GM19351 (cell line): ENCODE results near the gene AANAT.

Experiments used
- ATAC-seq: cut with Tn5 transposase; IDR thresholded peaks from one replicate; pipeline ENCODE4 v1.9.1; 2021; ENCODE audit warnings: mild to moderate bottlenecking, moderate library complexity; ENCODE audit not compliant: unreplicated experiment

Gene AANAT

GRCh38 chr17:76467366-76467765, at the start of gene AANAT:
Gene AANAT (plus strand): TSS chr17:76467603. CDS start chr17:76468747, 1,144 bp downstream.
- ATAC-seq: no peak

- no peak for ATAC-seq
These were observed 47.7 kb upstream of the AANAT start for GRCh38 chr17:76419576-76420260.

- ATAC-seq: no peak
These were observed 46.9 kb upstream of the AANAT start for GRCh38 chr17:76420356-76421043.

- ATAC-seq: no peak
These were observed 46.4 kb upstream of the AANAT start for GRCh38 chr17:76421044-76421407.

GRCh38 chr17:76422406-76422805, 45.0 kb upstream of the AANAT start:
- no peak for ATAC-seq

- ATAC-seq: no peak
These were observed 44.5 kb upstream of the AANAT start for GRCh38 chr17:76422860-76423259.

GRCh38 chr17:76426853-76427252, 40.5 kb upstream of the AANAT start:
- no peak for ATAC-seq

GRCh38 chr17:76427501-76428231, 39.7 kb upstream of the AANAT start:
- no peak for ATAC-seq

- no peak for ATAC-seq
These were observed 38.9 kb upstream of the AANAT start for GRCh38 chr17:76428511-76428910.

GRCh38 chr17:76431509-76431908, 35.9 kb upstream of the AANAT start:
- ATAC-seq: no peak

GRCh38 chr17:76432004-76432403, 35.4 kb upstream of the AANAT start:
- ATAC-seq: no peak

GRCh38 chr17:76432712-76433336, 34.6 kb upstream of the AANAT start:
- no peak for ATAC-seq

- ATAC-seq: no peak
These were observed 33.7 kb upstream of the AANAT start for GRCh38 chr17:76433693-76434092.

- no peak for ATAC-seq
These were observed 32.5 kb upstream of the AANAT start for GRCh38 chr17:76434870-76435269.

- no peak for ATAC-seq
These were observed 31.7 kb upstream of the AANAT start for GRCh38 chr17:76435751-76436150.

GRCh38 chr17:76437467-76438402, 29.7 kb upstream of the AANAT start:
- ATAC-seq: no peak

GRCh38 chr17:76438906-76439305, 28.5 kb upstream of the AANAT start:
- ATAC-seq: no peak

- ATAC-seq: no peak
These were observed 28.0 kb upstream of the AANAT start for GRCh38 chr17:76439314-76439928.

GRCh38 chr17:76440751-76441362, 26.5 kb upstream of the AANAT start:
- no peak for ATAC-seq
